HepG2 (cell line): ENCODE results near the gene COL25A1. TPM values are rescaled to one million over a fixed set of nuclear protein-coding genes. Genes with fewer than 3 reads are reported as not detected.

Experiments
- ATAC-seq: fragments of 200-7000 bp; cut with Tn5 transposase; 3 replicates; pipeline ENCODE4 v1.9.1; 2020; ENCODE audit warnings: mild to moderate bottlenecking, moderate library complexity
- BruUV-seq: library from RNA; stranded (reverse); fragments of 400-500 nt; replicated peaks from 2 replicates; lab custom pipeline; 2021; lab: Mats Ljungman, UMichigan
- CTCF ChIA-PET: fragments of 300-600 bp; formaldehyde crosslinking; extraction: SDS; loops from one replicate; lab custom pipeline; 2021; ENCODE audit warnings: low total read pairs, inconsistent platforms, low intra/inter-chr PET ratio; lab: Yijun Ruan, JAX
- POLR2A ChIA-PET: fragments of 350-600 bp; sonication (Branson Sonifier 250); formaldehyde crosslinking; loops from one replicate; lab custom pipeline; 2020; ENCODE audit warnings: antibody characterized with exemption, inconsistent platforms; lab: Yijun Ruan, JAX
- DNase-seq: peaks from one replicate; pipeline ENCODE4 v3.0.0-alpha.2; 2015; ENCODE audit warnings: low spot score
- FAIRE-seq: peaks from 3 replicates; lab custom pipeline; 2011; peaks lifted over from hg19 to GRCh38; lab: Jason Lieb, UNC
- H2AFZ ChIP-seq: one replicate; pipeline ENCODE4 v1.6.1; 2011; ENCODE audit warnings: low read length, inconsistent platforms
- H3K27ac ChIP-seq: fragments of 300-600 bp; 3 replicates; pipeline ENCODE4 v1.8.0; 2011; ENCODE audit warnings: mixed run types, mild to moderate bottlenecking, mixed read lengths, low read length, inconsistent platforms; ENCODE audit not compliant: insufficient read depth; ENCODE audit errors: extremely low read length
- H3K27me3 ChIP-seq, 2 experiments: fragments of 200-600 bp in 1 of 2; 2 replicates in 1 of 2; 3 replicates in 1 of 2; pipeline versions ENCODE4 v1.6.0 to v1.8.0; 2011; ENCODE audit warnings: low read length in 2 of 2, mild to moderate bottlenecking in 2 of 2, moderate library complexity in 2 of 2, inconsistent platforms in 1 of 2; ENCODE audit not compliant: insufficient read depth in 2 of 2, control insufficient read depth in 1 of 2
- H3K36me3 ChIP-seq, 2 experiments: fragments of 200-600 bp in 1 of 2; replicated peaks in 1 of 2; 2 replicates in 1 of 2; 3 replicates in 1 of 2; pipeline versions ENCODE4 v1.5.1 to v1.8.0; 2011; ENCODE audit warnings: low read length in 2 of 2, inconsistent platforms in 1 of 2; ENCODE audit not compliant: insufficient read depth in 2 of 2, control insufficient read depth in 1 of 2
- H3K4me1 ChIP-seq: 2 replicates; pipeline ENCODE4 v1.5.1; 2012; ENCODE audit warnings: low read length, inconsistent platforms; ENCODE audit not compliant: insufficient read depth
- H3K4me2 ChIP-seq: 2 replicates; pipeline ENCODE4 v1.6.0; 2011; ENCODE audit warnings: low read depth, low read length, inconsistent platforms
- H3K4me3 ChIP-seq, 3 experiments: fragments of 200-600 bp in 1 of 3; sonication (generic), shearing (Covaris generic) in 1 of 3; replicated peaks in 1 of 3; 2 replicates each; pipeline ENCODE4 v1.5.1; 2011 to 2016; ENCODE audit warnings: low read length in 3 of 3, inconsistent platforms in 2 of 3, low read depth in 2 of 3, mild to moderate bottlenecking in 2 of 3, control low read depth in 1 of 3, mixed read lengths in 1 of 3; ENCODE audit not compliant: insufficient read depth in 1 of 3
- H3K79me2 ChIP-seq: one replicate; pipeline ENCODE4 v1.6.1; 2011; ENCODE audit warnings: low read length, inconsistent platforms; ENCODE audit not compliant: insufficient read depth
- H3K9ac ChIP-seq: 2 replicates; pipeline ENCODE4 v1.6.0; 2011; ENCODE audit warnings: mild to moderate bottlenecking, low read depth, low read length, inconsistent platforms; ENCODE audit not compliant: insufficient read depth
- H3K9me3 ChIP-seq: 2 replicates; pipeline ENCODE4 v1.5.1; 2012; ENCODE audit warnings: mild to moderate bottlenecking, low read length
- H4K20me1 ChIP-seq: 2 replicates; pipeline ENCODE4 v1.6.0; 2011; ENCODE audit warnings: inconsistent platforms, mild to moderate bottlenecking, low read length, moderate library complexity; ENCODE audit not compliant: insufficient read depth
- E2F5 ChIP-seq: sonication (generic); formaldehyde crosslinking; conservative IDR thresholded peaks from 2 replicates; pipeline ENCODE4 v1.4.0; 2020; ENCODE audit warnings: missing genetic modification reagents
- ETV5 ChIP-seq: IDR thresholded peaks from 2 replicates; pipeline ENCODE4 v1.6.1; 2018; ENCODE audit warnings: missing biosample characterization, missing genetic modification reagents, inconsistent platforms, borderline replicate concordance
- MAZ ChIP-seq, 2 experiments: sonication (generic) in 1 of 2; formaldehyde crosslinking in 1 of 2; IDR thresholded peaks; 2 replicates each; pipeline versions ENCODE4 v1.5.0 to v1.6.1; 2012 to 2020; ENCODE audit warnings: low read depth in 2 of 2, mild to moderate bottlenecking in 2 of 2, borderline replicate concordance in 1 of 2, improper control_type of control experiment in 1 of 2, low read length in 1 of 2, missing genetic modification reagents in 1 of 2, moderate library complexity in 1 of 2
- SKI ChIP-seq: fragments of 450-650 bp; IDR thresholded peaks from one replicate; pipeline ENCODE4 v1.6.1; 2018; ENCODE audit warnings: mild to moderate bottlenecking; ENCODE audit not compliant: partially characterized antibody
- ZNF672 ChIP-seq: sonication (generic); formaldehyde crosslinking; IDR thresholded peaks from 2 replicates; pipeline ENCODE4 v1.8.1; 2022; ENCODE audit warnings: missing genetic modification reagents
- WGBS: methylation state at CpG from one replicate; pipeline ENCODE4 v1.1.6; 2017; ENCODE audit warnings: low lambda C conversion rate; 5-methylcytosine and 5-hydroxymethylcytosine counted together
- in situ Hi-C: cut with HindIII; loops from 2 replicates; pipeline ENCODE4 v1.10.0; 2017; ENCODE audit warnings: low pct_unique_long_range_greater_than_20kb; ENCODE audit not compliant: extremely low pct_ligation_motif_present
- intact Hi-C: fragments of 100-400 bp; cut with micrococcal nuclease; formaldehyde crosslinking; loops from one replicate; pipeline ENCODE4 v1.10.0; 2022; ENCODE audit not compliant: unreplicated experiment
- polyA plus RNA-seq, 8 experiments: library from polyadenylated mRNA; depleted of rRNA in 3 of 8; stranded (reverse) in 7 of 8; unstranded in 1 of 8; fragments of >200 nt; fragmentation: Illumina TruSeq in 4 of 8; extraction: Trizol in 4 of 8; gene quantifications; 2 replicates each; pipeline versions ENCODE4 v1.2.1 to v1.2.3, GENCODE V29; 2011 to 2016; ENCODE audit warnings: low read depth in 4 of 8, missing spikeins in 1 of 8, mixed read lengths in 1 of 8; ENCODE audit not compliant: insufficient read depth in 1 of 8
- total RNA-seq, 5 experiments: library from RNA; depleted of rRNA; stranded (reverse); fragments of >200 nt; fragmentation: Illumina TruSeq; extraction: Trizol; gene quantifications; 2 replicates each; pipeline ENCODE4 v1.2.3, GENCODE V29; 2016; ENCODE audit warnings: low read depth in 1 of 5

COL25A1 gene
- total and polyA plus RNA-seq, 2 of the 13 experiments (the other 11 are each of a cell fraction or from before 2014, with no cell fraction given): not detected

- Histone ChIP-seq H3K27ac (no peak overlapping the region), H3K4me3 (no peak overlapping the region), H3K27me3 (no peaks in the 10 kb centered on the region), H3K9ac (no peak overlapping the region), H3K4me2 (no peak overlapping the region), H3K9me3 (no peaks in the 10 kb centered on the region), H3K36me3 (no peaks in the 10 kb centered on the region), H4K20me1 (no peaks in the 10 kb centered on the region), H3K79me2 (no peaks in the 10 kb centered on the region), H3K4me1 (no peaks in the 10 kb centered on the region), H2AFZ (no peak overlapping the region)
- in situ Hi-C loops: no loop called here
- intact Hi-C loops: no loop called here
- FAIRE-seq: no peak
- TF ChIP-seq ETV5 (no peak), E2F5 (CRISPR knock-in tag) (no peak), MAZ (IDR thresholded peaks at IDR 0.05; ENCODE audit: borderline replicate concordance, low read depth, low read length) (no peak), MAZ (CRISPR knock-in tag; IDR thresholded peaks at IDR 0.05; ENCODE audit: low read depth) (no peak), ZNF672 (CRISPR knock-in tag) (no peak)
- DNase-seq: no peak
- no peak for ATAC-seq
- WGBS: 41% methylated on average over 3 of the region's 3 CpGs
- no TSS peak for BruUV-seq
- ChIA-PET CTCF (no interaction called here), POLR2A (no interaction called here)
Observed at GRCh38 chr4:108849611-108850168, 452.8 kb downstream of the COL25A1 start.

GRCh38 chr4:108846568-108846967 lies 455.9 kb downstream of the COL25A1 start:
- no peaks in the 10 kb centered on the region for H3K36me3 ChIP-seq
- H3K4me1 ChIP-seq: no peaks in the 10 kb centered on the region
- intact Hi-C loops (no loop called here), in situ Hi-C loops (no loop called here)
- H3K27ac ChIP-seq: no peak overlapping the region
- no TSS peak for BruUV-seq
- ChIA-PET POLR2A (no interaction called here), CTCF (no interaction called here)
- H3K9ac ChIP-seq: no peak overlapping the region
- no peaks in the 10 kb centered on the region for H4K20me1 ChIP-seq
- H3K4me3 ChIP-seq: no peak overlapping the region
- no peaks in the 10 kb centered on the region for H3K9me3 ChIP-seq
- ATAC-seq (no peak), FAIRE-seq (no peak), DNase-seq (no peak)
- no peaks in the 10 kb centered on the region for H3K79me2 ChIP-seq
- no peaks in the 10 kb centered on the region for H3K27me3 ChIP-seq
- no peak overlapping the region for H3K4me2 ChIP-seq
- no peak overlapping the region for H2AFZ ChIP-seq
- TF ChIP-seq SKI: no peak
- WGBS: 46% methylated on average over 2 of the region's 2 CpGs
